Mesothelial cell of epicardium (in vitro differentiated cells): ENCODE measurements around the gene APOD. TPM values are rescaled to one million over a fixed set of nuclear protein-coding genes. Genes with fewer than 3 reads are reported as not detected.
A peak's percentile ranks its signal among the peaks of the same experiment; 100 is the strongest.
"Not testable (repeated sequence)": the region's sequence is repeated elsewhere in the genome, so short reads cannot be mapped to it uniquely, and the experiment has no call there.

Experiments used
- DNase-seq, 2 experiments: peaks; one replicate each; pipeline ENCODE4 v3.0.0; 2021; ENCODE audit warnings: low spot score in 2 of 2; ENCODE audit not compliant: unreplicated experiment in 2 of 2
- H3K27ac Mint-ChIP-seq: 2 replicates; pipeline ENCODE4 v1.8.0; 2021; ENCODE audit warnings: mixed read lengths
- H3K27me3 Mint-ChIP-seq: 2 replicates; pipeline ENCODE4 v1.8.0; 2021; ENCODE audit warnings: low read depth, mixed read lengths
- H3K36me3 Mint-ChIP-seq: 2 replicates; pipeline ENCODE4 v1.8.0; 2021; ENCODE audit warnings: mixed read lengths
- H3K4me1 Mint-ChIP-seq: 2 replicates; pipeline ENCODE4 v1.8.0; 2021; ENCODE audit warnings: mixed read lengths
- H3K4me3 Mint-ChIP-seq: 2 replicates; pipeline ENCODE4 v1.8.0; 2021; ENCODE audit warnings: mild to moderate bottlenecking, moderate library complexity, mixed read lengths
- H3K9me3 Mint-ChIP-seq: 2 replicates; pipeline ENCODE4 v1.8.0; 2021; ENCODE audit warnings: mixed read lengths
- CTCF ChIP-seq: fragments of 200-600 bp; sonication (generic); IDR thresholded peaks from one replicate; pipeline ENCODE4 v1.5.0; 2021; ENCODE audit warnings: antibody characterized with exemption; ENCODE audit not compliant: unreplicated experiment
- total RNA-seq: library from RNA; stranded (reverse); gene quantifications from 3 replicates; pipeline ENCODE4 v1.2.1, GENCODE V29; 2021

Gene APOD
- total RNA-seq, 1 donor from 2014 or later: 0.63 TPM

GRCh38 chr3:195591220-195591619 is 7.5 kb upstream of the APOD start:
- TF ChIP-seq CTCF: no peak
- Mint-ChIP-seq H3K27ac (no peak overlapping the region), H3K9me3 (no peaks in the 10 kb centered on the region), H3K36me3 (no peaks in the 10 kb centered on the region), H3K27me3 (peaks cover 2% of the 10 kb centered on the region), H3K4me3 (no peak overlapping the region), H3K4me1 (no peaks in the 10 kb centered on the region)
- DNase-seq: no peak

- DNase-seq, H3K27me3 Mint-ChIP-seq, H3K4me1 Mint-ChIP-seq, H3K9me3 Mint-ChIP-seq, H3K36me3 Mint-ChIP-seq, H3K27ac Mint-ChIP-seq, H3K4me3 Mint-ChIP-seq: not testable (repeated sequence)
Observed at GRCh38 chr3:195590381-195590780, 6.6 kb upstream of the APOD start.

- not testable (repeated sequence) for H3K36me3 Mint-ChIP-seq, H3K27me3 Mint-ChIP-seq, DNase-seq, H3K27ac Mint-ChIP-seq, H3K4me1 Mint-ChIP-seq, H3K4me3 Mint-ChIP-seq, H3K9me3 Mint-ChIP-seq
Observed at GRCh38 chr3:195589796-195590195, 6.1 kb upstream of the APOD start.

- no peak for DNase-seq
Observed at GRCh38 chr3:195587824-195588223, 4.1 kb upstream of the APOD start.

GRCh38 chr3:195587406-195587805 is 3.7 kb upstream of the APOD start:
- no peak overlapping the region for H3K4me3 Mint-ChIP-seq
- H3K4me1 Mint-ChIP-seq: peaks cover 17% of the 10 kb centered on the region
- H3K27me3 Mint-ChIP-seq: no peaks in the 10 kb centered on the region
- DNase-seq: no peak
- H3K9me3 Mint-ChIP-seq: no peaks in the 10 kb centered on the region
- no peaks in the 10 kb centered on the region for H3K36me3 Mint-ChIP-seq
- H3K27ac Mint-ChIP-seq: no peak overlapping the region
- TF ChIP-seq CTCF: no peak

More at GRCh38 chr3:195587824-195588223, 4.1 kb upstream of the APOD start:
- Mint-ChIP-seq H3K27ac (no peak overlapping the region), H3K27me3 (no peaks in the 10 kb centered on the region), H3K4me3 (no peak overlapping the region), H3K36me3 (no peaks in the 10 kb centered on the region), H3K9me3 (no peaks in the 10 kb centered on the region), H3K4me1 (peaks cover 17% of the 10 kb centered on the region)
- TF ChIP-seq CTCF: no peak

GRCh38 chr3:195584543-195584870 is 767 bp upstream of the APOD start:
- no peak for TF ChIP-seq CTCF
- H3K4me1 Mint-ChIP-seq: peaks cover 31% of the 10 kb centered on the region
- no peaks in the 10 kb centered on the region for H3K36me3 Mint-ChIP-seq
- no peak for DNase-seq
- H3K4me3 Mint-ChIP-seq: no peak overlapping the region
- no peaks in the 10 kb centered on the region for H3K9me3 Mint-ChIP-seq
- no peaks in the 10 kb centered on the region for H3K27me3 Mint-ChIP-seq
- peak overlapping the region; percentile 86 for H3K27ac Mint-ChIP-seq

- Mint-ChIP-seq H3K9me3 (no peaks in the 10 kb centered on the region), H3K27ac (no peak overlapping the region), H3K36me3 (no peaks in the 10 kb centered on the region), H3K4me3 (no peak overlapping the region), H3K27me3 (no peaks in the 10 kb centered on the region), H3K4me1 (peaks cover 31% of the 10 kb centered on the region)
- no peak for TF ChIP-seq CTCF
- no peak for DNase-seq
Observed at GRCh38 chr3:195582947-195583346, 793 bp downstream of the APOD start.
